HepG2 (cell line): ENCODE data around the gene CNTNAP1. TPM values are rescaled to one million over a fixed set of nuclear protein-coding genes. Genes with fewer than 3 reads are reported as not detected.

Experiments used
- AHR ChIP-seq: IDR thresholded peaks from 2 replicates; pipeline ENCODE4 v1.6.1; 2018; ENCODE audit warnings: missing genetic modification reagents, missing compliant biosample characterization
- ELF4 ChIP-seq: sonication (generic); formaldehyde crosslinking; IDR thresholded peaks from 2 replicates; pipeline ENCODE4 v1.5.0; 2020; ENCODE audit warnings: missing genetic modification reagents, mild to moderate bottlenecking, moderate library complexity, borderline replicate concordance
- FOXK2 ChIP-seq: fragments of 450-650 bp; IDR thresholded peaks from 2 replicates; pipeline ENCODE4 v1.6.1; 2016
- HDAC1 ChIP-seq: sonication (generic); formaldehyde crosslinking; IDR thresholded peaks from 2 replicates; pipeline ENCODE4 v1.5.1; 2020; ENCODE audit warnings: mild to moderate bottlenecking, missing genetic modification reagents
- KLF12 ChIP-seq: sonication (generic); formaldehyde crosslinking; IDR thresholded peaks from 2 replicates; pipeline ENCODE4 v1.4.0; 2020; ENCODE audit warnings: missing genetic modification reagents, borderline replicate concordance
- NFAT5 ChIP-seq: sonication (generic); formaldehyde crosslinking; IDR thresholded peaks from 2 replicates; pipeline ENCODE4 v1.4.0; 2020; ENCODE audit warnings: missing genetic modification reagents
- SRSF9 ChIP-seq: fragments of 200-400 bp; formaldehyde crosslinking; IDR thresholded peaks from 2 replicates; pipeline ENCODE4 v1.6.1; 2018; ENCODE audit warnings: borderline replicate concordance, mild to moderate bottlenecking, low read depth, low read length; ENCODE audit not compliant: insufficient read depth, poor library complexity, severe bottlenecking
- ZBTB25 ChIP-seq: IDR thresholded peaks from 2 replicates; pipeline ENCODE4 v1.6.1; 2018; ENCODE audit warnings: missing genetic modification reagents
- ZNF136 ChIP-seq: sonication (generic); formaldehyde crosslinking; IDR thresholded peaks from 2 replicates; pipeline ENCODE4 v1.8.1; 2022; ENCODE audit warnings: low read depth, mild to moderate bottlenecking, moderate library complexity, missing genetic modification reagents
- ZNF281 ChIP-seq: sonication (generic); formaldehyde crosslinking; IDR thresholded peaks from 2 replicates; pipeline ENCODE4 v1.4.0; 2020; ENCODE audit warnings: missing genetic modification reagents, borderline replicate concordance
- ZNF362 ChIP-seq: sonication (generic); formaldehyde crosslinking; IDR thresholded peaks from 2 replicates; pipeline ENCODE4 v1.4.0; 2020; ENCODE audit warnings: missing genetic modification reagents, mild to moderate bottlenecking, borderline replicate concordance
- ZNF501 ChIP-seq: sonication (generic); formaldehyde crosslinking; IDR thresholded peaks from 2 replicates; pipeline ENCODE4 v1.5.1; 2020; ENCODE audit warnings: mild to moderate bottlenecking, moderate library complexity, missing genetic modification reagents
- ZNF513 ChIP-seq: sonication (generic); formaldehyde crosslinking; conservative IDR thresholded peaks from 2 replicates; pipeline ENCODE4 v1.5.0; 2020; ENCODE audit warnings: missing genetic modification reagents
- ZNF530 ChIP-seq: sonication (generic); formaldehyde crosslinking; IDR thresholded peaks from 2 replicates; pipeline ENCODE4 v1.5.0; 2020; ENCODE audit warnings: low read depth, mild to moderate bottlenecking, missing genetic modification reagents
- ZSCAN22 ChIP-seq: sonication (generic); formaldehyde crosslinking; IDR thresholded peaks from 2 replicates; pipeline ENCODE4 v1.4.0; 2020; ENCODE audit warnings: mild to moderate bottlenecking, missing genetic modification reagents
- polyA plus RNA-seq, 8 experiments: library from polyadenylated mRNA; depleted of rRNA in 3 of 8; stranded (reverse) in 7 of 8; unstranded in 1 of 8; fragments of >200 nt; fragmentation: Illumina TruSeq in 4 of 8; extraction: Trizol in 4 of 8; gene quantifications; 2 replicates each; pipeline versions ENCODE4 v1.2.1 to v1.2.3, GENCODE V29; 2011 to 2016; ENCODE audit warnings: low read depth in 4 of 8, missing spikeins in 1 of 8, mixed read lengths in 1 of 8; ENCODE audit not compliant: insufficient read depth in 1 of 8
- total RNA-seq, 5 experiments: library from RNA; depleted of rRNA; stranded (reverse); fragments of >200 nt; fragmentation: Illumina TruSeq; extraction: Trizol; gene quantifications; 2 replicates each; pipeline ENCODE4 v1.2.3, GENCODE V29; 2016; ENCODE audit warnings: low read depth in 1 of 5

The CNTNAP1 gene
- total and polyA plus RNA-seq, 2 of the 13 experiments (the other 11 are each of a cell fraction or from before 2014, with no cell fraction given), result 4.5 to 7.7 TPM

- no peak; the same call in 1 of the 2 replicates for TF ChIP-seq ZBTB25 (CRISPR knock-in tag)
- no peak for TF ChIP-seq ZNF362 (CRISPR knock-in tag)
- TF ChIP-seq ZNF501 (CRISPR knock-in tag), result peak; percentile 98
- TF ChIP-seq HDAC1, result peak; percentile 93
- no peak for TF ChIP-seq FOXK2
- no peak for TF ChIP-seq SRSF9
- TF ChIP-seq ZNF530 (CRISPR knock-in tag), result no peak
- no peak; the same call in 1 of the 2 replicates for TF ChIP-seq ZNF136 (CRISPR knock-in tag)
- TF ChIP-seq KLF12, result no peak
- peak; percentile 89; the same call in 1 of the 2 replicates for TF ChIP-seq ZNF281 (CRISPR knock-in tag)
- TF ChIP-seq ZNF513 (CRISPR knock-in tag), result no peak
- TF ChIP-seq ELF4 (CRISPR knock-in tag), result no peak
- no peak for TF ChIP-seq AHR (CRISPR knock-in tag)
- no peak for TF ChIP-seq ZSCAN22 (CRISPR knock-in tag)
- TF ChIP-seq NFAT5, result no peak
Observed at GRCh38 chr17:42659079-42659931, 23.0 kb upstream of the CNTNAP1 start, which contains the start of gene TUBG2 (continued).
